ENCODE data around the gene TSHZ1. TPM values are rescaled to one million over a fixed set of nuclear protein-coding genes. Genes with fewer than 3 reads are reported as not detected.

Gene TSHZ1
- polyA plus RNA-seq, 1 donor from 2014 or later = 1.1 TPM

GRCh38 chr18:75282746-75283145 is 72.1 kb downstream of the TSHZ1 start:
- Histone ChIP-seq H3K27ac (ENCODE audit: low read length) (no peak overlapping the region), H3K27me3 (ENCODE audit: insufficient read depth, low read depth, low read length) (no peaks in the 10 kb centered on the region), H3K9ac (ENCODE audit: low read length) (no peak overlapping the region), H3K4me2 (ENCODE audit: low read length) (no peak overlapping the region), H3K9me3 (ENCODE audit: low read length) (peaks cover 6% of the 10 kb centered on the region), H3K9me2 (ENCODE audit: insufficient read depth, low read length) (no peaks in the 10 kb centered on the region), H3F3A (ENCODE audit: insufficient read depth, low read length, poor library complexity, severe bottlenecking) (no peaks in the 10 kb centered on the region), H3K36me3 (ENCODE audit: insufficient read depth, low read length) (no peaks in the 10 kb centered on the region), H4K20me1 (ENCODE audit: insufficient read depth) (no peaks in the 10 kb centered on the region), H3K79me2 (replicated peaks; ENCODE audit: insufficient read depth, low read length) (no peaks in the 10 kb centered on the region), H2AFZ (ENCODE audit: low read depth, low read length) (no peak overlapping the region), H3K4me3 (ENCODE audit: low read length) (no peak overlapping the region)
- TF ChIP-seq POLR2AphosphoS5 (IDR thresholded peaks at IDR 0.05) = no peak
- no peak for TF ChIP-seq CTCF (IDR thresholded peaks at IDR 0.05; ENCODE audit: poor library complexity, severe bottlenecking)
- TF ChIP-seq RAD21 (conservative IDR thresholded peaks at IDR 0.05) = no peak
- no peak for TF ChIP-seq EP300 (conservative IDR thresholded peaks at IDR 0.05; ENCODE audit: poor library complexity, severe bottlenecking)
- TF ChIP-seq EZH2 (IDR thresholded peaks at IDR 0.05; ENCODE audit: borderline replicate concordance, insufficient read depth, low read length, poor library complexity, severe bottlenecking) = no peak
- no peak for TF ChIP-seq REST (IDR thresholded peaks at IDR 0.05; ENCODE audit: borderline replicate concordance)
- no peak for TF ChIP-seq MXI1 (conservative IDR thresholded peaks at IDR 0.05; ENCODE audit: poor library complexity, severe bottlenecking)

GRCh38 chr18:75283731-75284130 is 73.1 kb downstream of the TSHZ1 start:
- Histone ChIP-seq H3K27ac (ENCODE audit: low read length) (no peak overlapping the region), H3K27me3 (ENCODE audit: insufficient read depth, low read depth, low read length) (no peaks in the 10 kb centered on the region), H3K36me3 (ENCODE audit: insufficient read depth, low read length) (no peaks in the 10 kb centered on the region), H3K9me3 (ENCODE audit: low read length) (peaks cover 6% of the 10 kb centered on the region), H3K79me2 (replicated peaks; ENCODE audit: insufficient read depth, low read length) (no peaks in the 10 kb centered on the region), H4K20me1 (ENCODE audit: insufficient read depth) (no peaks in the 10 kb centered on the region), H3K4me3 (ENCODE audit: low read length) (no peak overlapping the region), H3K4me2 (ENCODE audit: low read length) (no peak overlapping the region), H2AFZ (ENCODE audit: low read depth, low read length) (no peak overlapping the region), H3K9ac (ENCODE audit: low read length) (no peak overlapping the region), H3K9me2 (ENCODE audit: insufficient read depth, low read length) (no peaks in the 10 kb centered on the region), H3F3A (ENCODE audit: insufficient read depth, low read length, poor library complexity, severe bottlenecking) (no peaks in the 10 kb centered on the region)
- no peak for TF ChIP-seq RAD21 (conservative IDR thresholded peaks at IDR 0.05)

- no peaks in the 10 kb centered on the region for H3K36me3 ChIP-seq (ENCODE audit: insufficient read depth, low read length)
- H2AFZ ChIP-seq (ENCODE audit: low read depth, low read length) = no peak overlapping the region
- no peak overlapping the region for H3K4me3 ChIP-seq (ENCODE audit: low read length)
- TF ChIP-seq MXI1 (conservative IDR thresholded peaks at IDR 0.05; ENCODE audit: poor library complexity, severe bottlenecking) (no peak), RAD21 (conservative IDR thresholded peaks at IDR 0.05) (no peak)
- no peaks in the 10 kb centered on the region for H3K27me3 ChIP-seq (ENCODE audit: insufficient read depth, low read depth, low read length)
- H3K9me2 ChIP-seq (ENCODE audit: insufficient read depth, low read length) = no peaks in the 10 kb centered on the region
- no peak overlapping the region for H3K9ac ChIP-seq (ENCODE audit: low read length)
- no peak overlapping the region for H3K4me2 ChIP-seq (ENCODE audit: low read length)
- no peak overlapping the region for H3K27ac ChIP-seq (ENCODE audit: low read length)
- no peaks in the 10 kb centered on the region for H3K79me2 ChIP-seq (replicated peaks; ENCODE audit: insufficient read depth, low read length)
- no peaks in the 10 kb centered on the region for H3F3A ChIP-seq (ENCODE audit: insufficient read depth, low read length, poor library complexity, severe bottlenecking)
- H3K9me3 ChIP-seq (ENCODE audit: low read length) = peaks cover 6% of the 10 kb centered on the region
- no peaks in the 10 kb centered on the region for H4K20me1 ChIP-seq (ENCODE audit: insufficient read depth)
These were observed 74.0 kb downstream of the TSHZ1 start for GRCh38 chr18:75284566-75284965.

Measured in neural cell (in vitro differentiated cells).